ENCODE data around the gene ELP2.

DNA sequence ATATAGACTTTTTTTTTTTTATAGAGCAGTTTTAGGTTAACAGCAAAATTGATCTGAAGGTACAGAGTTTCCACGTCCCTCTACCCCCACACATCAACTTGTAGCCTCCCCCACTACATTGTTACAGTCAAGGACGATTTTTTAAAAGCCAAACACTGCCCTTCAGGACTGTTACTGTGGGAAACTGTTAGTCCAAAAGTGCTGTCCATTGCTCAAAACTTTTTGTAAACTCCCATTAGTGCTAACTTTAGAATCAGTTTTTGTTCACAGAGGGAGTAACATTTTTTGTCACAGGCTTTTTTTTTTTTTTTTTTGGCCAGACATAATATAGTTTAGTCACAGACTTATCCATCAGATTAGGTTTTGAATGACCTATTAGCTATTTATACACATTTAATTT lies 24.1 kb downstream of the ELP2 start:
- TF ChIP-seq CTCF (IDR thresholded peaks at IDR 0.05; ENCODE audit: poor library complexity, severe bottlenecking), result no peak
- TF ChIP-seq MXI1 (conservative IDR thresholded peaks at IDR 0.05; ENCODE audit: poor library complexity, severe bottlenecking), result no peak
- TF ChIP-seq TAF1 (IDR thresholded peaks at IDR 0.05; ENCODE audit: low read depth), result no peak
- TF ChIP-seq REST (IDR thresholded peaks at IDR 0.05; ENCODE audit: borderline replicate concordance), result no peak
- no peak for TF ChIP-seq SMC3 (conservative IDR thresholded peaks at IDR 0.05; ENCODE audit: poor library complexity)
- no peak for TF ChIP-seq POLR2AphosphoS5 (IDR thresholded peaks at IDR 0.05)

Data from neural cell (in vitro differentiated cells).